ENCODE measurements around the gene AHSG. TPM values are rescaled to one million over a fixed set of nuclear protein-coding genes. Genes with fewer than 3 reads are reported as not detected.

Gene AHSG
- total and polyA plus RNA-seq, 2 donors (not counting 3 experiments of a cell fraction or from before 2014, with no cell fraction given), result not detected

DNA sequence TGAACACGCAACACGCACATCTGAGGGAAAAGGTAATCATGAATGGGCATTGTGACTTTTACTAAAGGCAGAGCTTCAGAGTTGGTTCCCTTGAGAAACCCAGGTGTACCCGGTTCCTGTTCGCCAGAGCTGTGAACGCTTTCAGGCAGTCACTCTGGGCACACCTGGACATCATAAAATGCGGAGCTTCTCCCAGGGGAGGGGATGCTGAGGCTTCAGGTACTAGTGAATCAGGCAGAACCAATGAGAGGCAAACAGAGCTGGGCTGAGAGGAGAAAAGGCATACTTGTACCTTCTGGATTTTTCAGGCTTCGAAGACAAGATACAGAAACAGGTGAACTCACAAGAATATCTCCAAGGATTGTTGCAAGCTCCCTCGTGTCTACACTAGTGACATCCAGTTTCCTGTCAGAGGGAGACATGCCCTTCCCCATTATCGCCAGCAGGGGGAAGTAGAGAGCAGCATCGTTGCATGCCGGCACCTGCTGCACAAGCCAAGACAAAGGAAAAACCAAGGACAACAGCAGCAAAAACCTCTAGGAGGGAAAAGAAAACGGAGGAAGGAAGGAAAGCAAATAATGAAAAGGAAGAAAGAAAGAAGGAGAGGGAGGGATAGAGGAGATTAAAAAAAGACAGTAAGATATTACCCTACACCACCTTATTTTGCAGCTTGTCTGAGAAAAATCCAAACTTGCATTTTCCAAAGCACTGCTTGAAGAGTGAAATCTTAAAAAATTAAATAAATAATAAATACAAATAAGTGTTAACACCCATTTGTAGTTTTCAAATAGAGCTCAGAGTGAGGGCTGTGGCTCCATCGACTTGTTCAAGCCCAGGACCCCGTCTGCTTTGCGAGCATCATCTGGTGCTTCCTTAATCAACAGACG lies 2.0 kb downstream of the AHSG start:
- Histone ChIP-seq H4K20me1 (replicated peaks; ENCODE audit: control insufficient read depth, extremely low read depth, insufficient read depth, low read length) (no peaks in the 10 kb centered on the region), H3K36me3 (ENCODE audit: control insufficient read depth in 2 of 2, extremely low read depth in 1 of 2, insufficient read depth in 2 of 2, low read length in 2 of 2) (no peaks in the 10 kb centered on the region), H3K27ac (ENCODE audit: insufficient read depth, low read depth, low read length) (no peak overlapping the region), H2AFZ (ENCODE audit: low read depth, low read length) (no peak overlapping the region), H3K9ac (replicated peaks; ENCODE audit: extremely low read depth, insufficient read depth, low read length) (no peak overlapping the region), H3K79me2 (ENCODE audit: control insufficient read depth, insufficient read depth, low read length) (no peaks in the 10 kb centered on the region), H3K4me3 (replicated peaks in 1 of 3; ENCODE audit: insufficient read depth in 1 of 3, low read depth in 1 of 3, low read length in 3 of 3) (no peak overlapping the region), H3K27me3 (ENCODE audit: control insufficient read depth in 2 of 2, insufficient read depth in 2 of 2, low read length in 2 of 2) (peaks cover 5 to 19% of the 10 kb centered on the region in 2 experiments), H3K9me3 (replicated peaks; ENCODE audit: control insufficient read depth, insufficient read depth, low read length) (no peaks in the 10 kb centered on the region), H3K9me1 (replicated peaks; ENCODE audit: control insufficient read depth, extremely low read depth, insufficient read depth, low read length) (no peaks in the 10 kb centered on the region), H3K4me1 (ENCODE audit: control insufficient read depth, extremely low read depth, insufficient read depth, low read length) (peaks cover 5% of the 10 kb centered on the region), H3K4me2 (ENCODE audit: insufficient read depth, low read length) (no peak overlapping the region)
- dilution Hi-C loops (cut with MboI; ENCODE audit: extremely low pct_ligation_motif_present, low sequenced_read_pairs) (no loop called here), intact Hi-C loops (cut with micrococcal nuclease) (loop anchor here (1.0 to 10.0 kb wide), 2 partner anchors 206 to 550 kb away; no protein-coding TSS in a partner anchor)
- BruUV-seq (replicated peaks), result no TSS peak
- POLR2A ChIA-PET, result no interaction called here
- peak; percentile 79 for FAIRE-seq
- peak; percentile 78 for DNase-seq (ENCODE audit: low read depth, low spot score)
- TF ChIP-seq MYC (IDR thresholded peaks at IDR 0.05; ENCODE audit: low read depth, low read length), result no peak
- no peak for TF ChIP-seq EZH2 (IDR thresholded peaks at IDR 0.05; ENCODE audit: borderline replicate concordance, low read depth, low read length, severe bottlenecking)
- TF ChIP-seq JUN (IDR thresholded peaks at IDR 0.05; ENCODE audit: borderline replicate concordance, insufficient read depth, insufficient read length, low read depth), result no peak
- TF ChIP-seq, protein P1, sequence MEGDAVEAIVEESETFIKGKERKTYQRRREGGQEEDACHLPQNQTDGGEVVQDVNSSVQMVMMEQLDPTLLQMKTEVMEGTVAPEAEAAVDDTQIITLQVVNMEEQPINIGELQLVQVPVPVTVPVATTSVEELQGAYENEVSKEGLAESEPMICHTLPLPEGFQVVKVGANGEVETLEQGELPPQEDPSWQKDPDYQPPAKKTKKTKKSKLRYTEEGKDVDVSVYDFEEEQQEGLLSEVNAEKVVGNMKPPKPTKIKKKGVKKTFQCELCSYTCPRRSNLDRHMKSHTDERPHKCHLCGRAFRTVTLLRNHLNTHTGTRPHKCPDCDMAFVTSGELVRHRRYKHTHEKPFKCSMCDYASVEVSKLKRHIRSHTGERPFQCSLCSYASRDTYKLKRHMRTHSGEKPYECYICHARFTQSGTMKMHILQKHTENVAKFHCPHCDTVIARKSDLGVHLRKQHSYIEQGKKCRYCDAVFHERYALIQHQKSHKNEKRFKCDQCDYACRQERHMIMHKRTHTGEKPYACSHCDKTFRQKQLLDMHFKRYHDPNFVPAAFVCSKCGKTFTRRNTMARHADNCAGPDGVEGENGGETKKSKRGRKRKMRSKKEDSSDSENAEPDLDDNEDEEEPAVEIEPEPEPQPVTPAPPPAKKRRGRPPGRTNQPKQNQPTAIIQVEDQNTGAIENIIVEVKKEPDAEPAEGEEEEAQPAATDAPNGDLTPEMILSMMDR (IDR thresholded peaks at IDR 0.05; ENCODE audit: extremely low read depth in 1 of 2, insufficient read depth in 1 of 2, low read depth in 1 of 2, low read length in 2 of 2), result peak; percentile 94 to 95
- TF ChIP-seq GATA2 (IDR thresholded peaks at IDR 0.05; ENCODE audit: insufficient read depth, insufficient read length, low read depth, low read length), result no peak
- TF ChIP-seq POLR2A (IDR thresholded peaks at IDR 0.05; ENCODE audit: low read depth, low read length), result no peak
- TF ChIP-seq FOS (IDR thresholded peaks at IDR 0.05; ENCODE audit: borderline replicate concordance, insufficient read depth, low read length), result no peak
- TF ChIP-seq, protein P2, sequence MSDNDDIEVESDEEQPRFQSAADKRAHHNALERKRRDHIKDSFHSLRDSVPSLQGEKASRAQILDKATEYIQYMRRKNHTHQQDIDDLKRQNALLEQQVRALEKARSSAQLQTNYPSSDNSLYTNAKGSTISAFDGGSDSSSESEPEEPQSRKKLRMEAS (IDR thresholded peaks at IDR 0.05; ENCODE audit: insufficient read depth, insufficient read length), result no peak
- no peak for TF ChIP-seq POLR2AphosphoS5 (IDR thresholded peaks at IDR 0.05; ENCODE audit: insufficient read depth, low read depth, low read length)
- CTCF ChIA-PET, result interaction anchor here (0.6 to 6.1 kb wide), 45 partner anchors 8 to 1099 kb away, joined by 3 to 195 read pairs (median 4); partner anchors contain the start of genes DNAJB11 and EIF4A2
